NCI-H2081 treated with DMSO at 0.1 percent for 48 hours (cell line): ENCODE measurements around the gene TEN1.
"Not testable (repeated sequence)": the region's sequence is repeated elsewhere in the genome, so short reads cannot be mapped to it uniquely, and the experiment has no call there.

Experiments
- DNase-seq: peaks from one replicate; lab custom pipeline; 2025; lab: John Stamatoyannopoulos, UW

TEN1 gene

GRCh38 chr17:75978938-75979704 lies at the start of gene TEN1, which contains the start of gene ACOX1:
TEN1 (plus strand) TSS chr17:75979240; CDS start chr17:75986193, 6,953 bp downstream.
ACOX1 (minus strand) TSS chr17:75979166; CDS start chr17:75979073, 93 bp downstream.
- peak; percentile 92 for DNase-seq

GRCh38 chr17:75931062-75931461 lies 48.0 kb upstream of the TEN1 start:
- no peak for DNase-seq

- no peak for DNase-seq
Measured at GRCh38 chr17:75932852-75933251, 46.2 kb upstream of the TEN1 start.

- no peak for DNase-seq
Measured at GRCh38 chr17:75933808-75934207, 45.2 kb upstream of the TEN1 start.

GRCh38 chr17:75937652-75938051 lies 41.4 kb upstream of the TEN1 start:
- no peak for DNase-seq

GRCh38 chr17:75940727-75941441 lies 38.2 kb upstream of the TEN1 start, which contains the start of gene FBF1:
FBF1 (minus strand) TSS chr17:75941042; CDS start chr17:75938149, 2,893 bp downstream.
- peak; percentile 90 for DNase-seq

GRCh38 chr17:75941442-75941819 lies 37.6 kb upstream of the TEN1 start:
- DNase-seq = no peak

- DNase-seq = no peak
Measured at GRCh38 chr17:75942473-75942872, 36.6 kb upstream of the TEN1 start.

GRCh38 chr17:75943491-75943890 lies 35.5 kb upstream of the TEN1 start:
- no peak for DNase-seq

GRCh38 chr17:75945211-75945610 lies 33.8 kb upstream of the TEN1 start:
- no peak for DNase-seq

GRCh38 chr17:75950421-75950820 lies 28.6 kb upstream of the TEN1 start:
- DNase-seq = no peak

GRCh38 chr17:75950855-75951554 lies 28.0 kb upstream of the TEN1 start:
- DNase-seq = no peak

GRCh38 chr17:75959051-75959838 lies 19.8 kb upstream of the TEN1 start:
- no peak for DNase-seq

GRCh38 chr17:75959839-75960511 lies 19.1 kb upstream of the TEN1 start:
- no peak for DNase-seq

- DNase-seq = no peak
Measured at GRCh38 chr17:75965468-75965867, 13.6 kb upstream of the TEN1 start.

GRCh38 chr17:75969044-75969443 lies 10.0 kb upstream of the TEN1 start:
- DNase-seq = not testable (repeated sequence)

- no peak for DNase-seq
Measured at GRCh38 chr17:75970011-75970523, 9.0 kb upstream of the TEN1 start.

GRCh38 chr17:75970626-75971025 lies 8.4 kb upstream of the TEN1 start:
- no peak for DNase-seq

GRCh38 chr17:75975187-75975586 lies 3.9 kb upstream of the TEN1 start:
- DNase-seq = not testable (repeated sequence)

- no peak for DNase-seq
Measured at GRCh38 chr17:75975757-75976174, 3.3 kb upstream of the TEN1 start.
